Measurements from ENCODE around the gene SEPTIN8. TPM values are rescaled to one million over a fixed set of nuclear protein-coding genes. Genes with fewer than 3 reads are reported as not detected.

SEPTIN8 gene
- polyA plus RNA-seq, 4 donors: 14.6 to 38.8 (median 26.3) TPM

GRCh38 chr5:132771503-132771998 is 5.5 kb downstream of the SEPTIN8 start:
- Histone ChIP-seq H3K4me1 (ENCODE audit: control insufficient read depth in 3 of 3, insufficient read depth in 2 of 3, low read depth in 1 of 3, low read length in 2 of 3) (peaks cover 0 to 15% (median 3%) of the 10 kb centered on the region in 3 donors), H3K27ac (ENCODE audit: low read depth in 1 of 3, low read length in 2 of 3) (peak overlapping the region in 1 of 3 donors; percentile 45), H3K4me3 (ENCODE audit: low read depth in 1 of 3, low read length in 3 of 3) (no peak overlapping the region), H3K36me3 (ENCODE audit: control insufficient read depth in 3 of 3, insufficient read depth in 2 of 3, low read depth in 1 of 3, low read length in 3 of 3) (peaks cover 0 to 29% (median 0%) of the 10 kb centered on the region in 3 donors), H3K9me3 (ENCODE audit: control insufficient read depth in 2 of 2, insufficient read depth in 1 of 2, low read depth in 1 of 2, low read length in 1 of 2) (no peaks in the 10 kb centered on the region), H3K27me3 (ENCODE audit: control insufficient read depth in 3 of 3, insufficient read depth in 3 of 3, low read length in 3 of 3) (no peaks in the 10 kb centered on the region)
- no peak for FAIRE-seq
- WGBS, 3 donors: 62 to 82% (median 82%) methylated on average over 8 of the region's 8 CpGs
- DNase-seq: no peak

GRCh38 chr5:132770476-132771159 is 6.4 kb downstream of the SEPTIN8 start:
- no peak for DNase-seq
- FAIRE-seq: no peak
- no peak overlapping the region for H3K4me3 ChIP-seq (ENCODE audit: low read depth in 1 of 3, low read length in 3 of 3)
- H3K27ac ChIP-seq (ENCODE audit: low read depth in 1 of 3, low read length in 2 of 3): no peak overlapping the region
- no peaks in the 10 kb centered on the region for H3K9me3 ChIP-seq (ENCODE audit: control insufficient read depth in 2 of 2, insufficient read depth in 1 of 2, low read depth in 1 of 2, low read length in 1 of 2)
- 77 to 92% (median 91%) methylated on average over 8 of the region's 8 CpGs for WGBS, 3 donors
- H3K27me3 ChIP-seq (ENCODE audit: control insufficient read depth in 3 of 3, insufficient read depth in 3 of 3, low read length in 3 of 3): no peaks in the 10 kb centered on the region
- H3K36me3 ChIP-seq (ENCODE audit: control insufficient read depth in 3 of 3, insufficient read depth in 2 of 3, low read depth in 1 of 3, low read length in 3 of 3): peaks cover 0 to 38% (median 0%) of the 10 kb centered on the region in 3 donors
- peaks cover 0 to 13% (median 3%) of the 10 kb centered on the region in 3 donors for H3K4me1 ChIP-seq (ENCODE audit: control insufficient read depth in 3 of 3, insufficient read depth in 2 of 3, low read depth in 1 of 3, low read length in 2 of 3)

GRCh38 chr5:132768485-132768868 is 8.6 kb downstream of the SEPTIN8 start:
- DNase-seq (no peak), FAIRE-seq (no peak)
- Histone ChIP-seq H3K27me3 (ENCODE audit: control insufficient read depth in 3 of 3, insufficient read depth in 3 of 3, low read length in 3 of 3) (no peaks in the 10 kb centered on the region), H3K4me3 (ENCODE audit: low read depth in 1 of 3, low read length in 3 of 3) (no peak overlapping the region), H3K9me3 (ENCODE audit: control insufficient read depth in 2 of 2, insufficient read depth in 1 of 2, low read depth in 1 of 2, low read length in 1 of 2) (no peaks in the 10 kb centered on the region), H3K36me3 (ENCODE audit: control insufficient read depth in 3 of 3, insufficient read depth in 2 of 3, low read depth in 1 of 3, low read length in 3 of 3) (peaks cover 0 to 55% (median 4%) of the 10 kb centered on the region in 3 donors), H3K27ac (ENCODE audit: low read depth in 1 of 3, low read length in 2 of 3) (no peak overlapping the region), H3K4me1 (ENCODE audit: control insufficient read depth in 3 of 3, insufficient read depth in 2 of 3, low read depth in 1 of 3, low read length in 2 of 3) (peaks cover 0 to 5% (median 0%) of the 10 kb centered on the region in 3 donors)
- 95 to 100% (median 96%) methylated on average over 3 of the region's 3 CpGs for whole genome bisulfite sequencing, 3 donors

GRCh38 chr5:132767150-132767549 is 9.9 kb downstream of the SEPTIN8 start:
- no peak for FAIRE-seq

GRCh38 chr5:132766806-132767055 is 10.3 kb downstream of the SEPTIN8 start:
- FAIRE-seq: no peak

More at GRCh38 chr5:132767150-132767549, 9.9 kb downstream of the SEPTIN8 start:
- Histone ChIP-seq H3K27ac (ENCODE audit: low read depth in 1 of 3, low read length in 2 of 3) (no peak overlapping the region), H3K4me3 (ENCODE audit: low read depth in 1 of 3, low read length in 3 of 3) (no peak overlapping the region), H3K9me3 (ENCODE audit: control insufficient read depth in 2 of 2, insufficient read depth in 1 of 2, low read depth in 1 of 2, low read length in 1 of 2) (no peaks in the 10 kb centered on the region), H3K4me1 (ENCODE audit: control insufficient read depth in 3 of 3, insufficient read depth in 2 of 3, low read depth in 1 of 3, low read length in 2 of 3) (peaks cover 0 to 5% (median 0%) of the 10 kb centered on the region in 3 donors), H3K36me3 (ENCODE audit: control insufficient read depth in 3 of 3, insufficient read depth in 2 of 3, low read depth in 1 of 3, low read length in 3 of 3) (peaks cover 2 to 60% (median 4%) of the 10 kb centered on the region in 3 donors), H3K27me3 (ENCODE audit: control insufficient read depth in 3 of 3, insufficient read depth in 3 of 3, low read length in 3 of 3) (no peaks in the 10 kb centered on the region)
- no peak for DNase-seq
- WGBS, 3 donors: 44 to 62% (median 48%) methylated on average over 2 of the region's 2 CpGs

GRCh38 chr5:132766020-132766805 is 10.8 kb downstream of the SEPTIN8 start:
- H3K4me3 ChIP-seq (ENCODE audit: low read depth in 1 of 3, low read length in 3 of 3): no peak overlapping the region
- FAIRE-seq: no peak
- no peaks in the 10 kb centered on the region for H3K9me3 ChIP-seq (ENCODE audit: control insufficient read depth in 2 of 2, insufficient read depth in 1 of 2, low read depth in 1 of 2, low read length in 1 of 2)
- H3K4me1 ChIP-seq (ENCODE audit: control insufficient read depth in 3 of 3, insufficient read depth in 2 of 3, low read depth in 1 of 3, low read length in 2 of 3): peaks cover 0 to 5% (median 0%) of the 10 kb centered on the region in 3 donors
- no peak overlapping the region for H3K27ac ChIP-seq (ENCODE audit: low read depth in 1 of 3, low read length in 2 of 3)
- WGBS, 3 donors: 88 to 90% (median 89%) methylated on average over 13 to 14 of the region's 14 CpGs
- DNase-seq: no peak
- peaks cover 2 to 64% (median 4%) of the 10 kb centered on the region in 3 donors for H3K36me3 ChIP-seq (ENCODE audit: control insufficient read depth in 3 of 3, insufficient read depth in 2 of 3, low read depth in 1 of 3, low read length in 3 of 3)
- no peaks in the 10 kb centered on the region for H3K27me3 ChIP-seq (ENCODE audit: control insufficient read depth in 3 of 3, insufficient read depth in 3 of 3, low read length in 3 of 3)

More at GRCh38 chr5:132766806-132767055, 10.3 kb downstream of the SEPTIN8 start:
- peaks cover 0 to 5% (median 0%) of the 10 kb centered on the region in 3 donors for H3K4me1 ChIP-seq (ENCODE audit: control insufficient read depth in 3 of 3, insufficient read depth in 2 of 3, low read depth in 1 of 3, low read length in 2 of 3)
- DNase-seq: no peak
- no peak overlapping the region for H3K27ac ChIP-seq (ENCODE audit: low read depth in 1 of 3, low read length in 2 of 3)
- no peaks in the 10 kb centered on the region for H3K27me3 ChIP-seq (ENCODE audit: control insufficient read depth in 3 of 3, insufficient read depth in 3 of 3, low read length in 3 of 3)
- no peak overlapping the region for H3K4me3 ChIP-seq (ENCODE audit: low read depth in 1 of 3, low read length in 3 of 3)
- no peaks in the 10 kb centered on the region for H3K9me3 ChIP-seq (ENCODE audit: control insufficient read depth in 2 of 2, insufficient read depth in 1 of 2, low read depth in 1 of 2, low read length in 1 of 2)
- 89 to 93% (median 92%) methylated on average over 1 of the region's 1 CpG for WGBS, 3 donors
- H3K36me3 ChIP-seq (ENCODE audit: control insufficient read depth in 3 of 3, insufficient read depth in 2 of 3, low read depth in 1 of 3, low read length in 3 of 3): peaks cover 2 to 62% (median 4%) of the 10 kb centered on the region in 3 donors

- DNase-seq: no peak
Observed at GRCh38 chr5:132765311-132766019, 11.6 kb downstream of the SEPTIN8 start.

GRCh38 chr5:132764671-132765238 is 12.3 kb downstream of the SEPTIN8 start:
- FAIRE-seq (no peak), DNase-seq (no peak)
- H3K4me1 ChIP-seq (ENCODE audit: control insufficient read depth in 3 of 3, insufficient read depth in 2 of 3, low read depth in 1 of 3, low read length in 2 of 3): peaks cover 0 to 5% (median 0%) of the 10 kb centered on the region in 3 donors
- peaks cover 2 to 76% (median 4%) of the 10 kb centered on the region in 3 donors for H3K36me3 ChIP-seq (ENCODE audit: control insufficient read depth in 3 of 3, insufficient read depth in 2 of 3, low read depth in 1 of 3, low read length in 3 of 3)
- H3K27me3 ChIP-seq (ENCODE audit: control insufficient read depth in 3 of 3, insufficient read depth in 3 of 3, low read length in 3 of 3): no peaks in the 10 kb centered on the region
- no peak overlapping the region for H3K4me3 ChIP-seq (ENCODE audit: low read depth in 1 of 3, low read length in 3 of 3)
- H3K27ac ChIP-seq (ENCODE audit: low read depth in 1 of 3, low read length in 2 of 3): no peak overlapping the region
- 87 to 91% (median 90%) methylated on average over 7 of the region's 7 CpGs for WGBS, 3 donors
- H3K9me3 ChIP-seq (ENCODE audit: control insufficient read depth in 2 of 2, insufficient read depth in 1 of 2, low read depth in 1 of 2, low read length in 1 of 2): no peaks in the 10 kb centered on the region

More at GRCh38 chr5:132765311-132766019, 11.6 kb downstream of the SEPTIN8 start:
- H3K27ac ChIP-seq (ENCODE audit: low read depth in 1 of 3, low read length in 2 of 3): no peak overlapping the region
- H3K4me3 ChIP-seq (ENCODE audit: low read depth in 1 of 3, low read length in 3 of 3): no peak overlapping the region
- FAIRE-seq: no peak
- peaks cover 2 to 69% (median 4%) of the 10 kb centered on the region in 3 donors for H3K36me3 ChIP-seq (ENCODE audit: control insufficient read depth in 3 of 3, insufficient read depth in 2 of 3, low read depth in 1 of 3, low read length in 3 of 3)
- no peaks in the 10 kb centered on the region for H3K27me3 ChIP-seq (ENCODE audit: control insufficient read depth in 3 of 3, insufficient read depth in 3 of 3, low read length in 3 of 3)
- H3K9me3 ChIP-seq (ENCODE audit: control insufficient read depth in 2 of 2, insufficient read depth in 1 of 2, low read depth in 1 of 2, low read length in 1 of 2): no peaks in the 10 kb centered on the region
- 78 to 81% (median 80%) methylated on average over 12 of the region's 12 CpGs for WGBS, 3 donors
- H3K4me1 ChIP-seq (ENCODE audit: control insufficient read depth in 3 of 3, insufficient read depth in 2 of 3, low read depth in 1 of 3, low read length in 2 of 3): peaks cover 0 to 5% (median 0%) of the 10 kb centered on the region in 3 donors

Data from small intestine (tissue), 7 donors.